Stomach (tissue), 9 donors: ENCODE results near the gene TH. TPM values are rescaled to one million over a fixed set of nuclear protein-coding genes. Genes with fewer than 3 reads are reported as not detected.

Experiments used
- DNase-seq, 2 donors: peaks; one replicate each; pipeline versions ENCODE4 v3.0.0 to v3.0.0-alpha.2; 2013 to 2019
- H3K27ac ChIP-seq, 5 donors: fragments of 200-600 bp in 4 of 5; sonication (generic) in 4 of 5; one replicate each; pipeline ENCODE4 v1.5.1; 2013 to 2019; ENCODE audit warnings: mild to moderate bottlenecking in 1 of 5, moderate library complexity in 1 of 5
- H3K27me3 ChIP-seq, 3 donors: fragments of 200-600 bp; sonication (generic); one replicate each; pipeline ENCODE4 v1.5.1; 2017 to 2019; ENCODE audit warnings: mixed run types in 1 of 3
- H3K36me3 ChIP-seq, 4 donors: fragments of 200-600 bp; sonication (generic); 1 replicate in 3 of 4; 2 replicates in 1 of 4; pipeline ENCODE4 v1.5.1; 2016 to 2019
- H3K4me1 ChIP-seq, 4 donors: fragments of 200-600 bp; sonication (generic); one replicate each; pipeline ENCODE4 v1.5.1; 2016 to 2019
- H3K4me3 ChIP-seq, 4 donors: fragments of 200-600 bp; sonication (generic) in 3 of 4; one replicate each; pipeline ENCODE4 v1.5.1; 2016 to 2019; ENCODE audit warnings: mild to moderate bottlenecking in 1 of 4
- H3K9me3 ChIP-seq, 4 donors: fragments of 200-600 bp; sonication (generic); one replicate each; pipeline ENCODE4 v1.5.1; 2016 to 2019
- CTCF ChIP-seq, 7 experiments: fragments of 450-650 bp in 4 of 7; fragments of 200-600 bp in 3 of 7; sonication (generic) in 3 of 7; IDR thresholded peaks; one replicate each; pipeline ENCODE4 v1.5.1; 2016 to 2019; ENCODE audit warnings: antibody characterized with exemption in 7 of 7, control low read depth in 2 of 7, mild to moderate bottlenecking in 1 of 7
- EP300 ChIP-seq: sonication (generic); formaldehyde crosslinking; IDR thresholded peaks from one replicate; pipeline ENCODE4 v1.6.1; 2017; ENCODE audit warnings: antibody characterized with exemption
- POLR2A ChIP-seq, 4 donors: fragments of 450-650 bp; IDR thresholded peaks; one replicate each; pipeline ENCODE4 v1.6.1; 2016; ENCODE audit warnings: antibody characterized with exemption in 4 of 4, control low read depth in 2 of 4, mild to moderate bottlenecking in 1 of 4, moderate library complexity in 1 of 4
- POLR2AphosphoS5 ChIP-seq, 3 donors: sonication (generic); formaldehyde crosslinking; IDR thresholded peaks; one replicate each; pipeline ENCODE4 v1.6.1; 2016; ENCODE audit warnings: antibody characterized with exemption in 3 of 3
- WGBS, 5 donors: extraction: QIAGEN DNeasy Blood & Tissue Kit in 3 of 5; methylation state at CpG; one replicate each; pipeline versions ENCODE4 v1.1.5 to v1.1.7; 2013 to 2018; 5-methylcytosine and 5-hydroxymethylcytosine counted together
- intact Hi-C: fragments of 100-400 bp; cut with DNase I; formaldehyde crosslinking; loops from one replicate; pipeline ENCODE4 v1.15.1; 2023; ENCODE audit warnings: low total_unique reads
- polyA plus RNA-seq, 3 donors: library from polyadenylated mRNA; stranded (reverse); fragments of 200-250 nt; gene quantifications; one replicate each; pipeline ENCODE4 v1.2.3, GENCODE V29; 2013
- total RNA-seq, 5 donors: library from RNA; depleted of rRNA; stranded (reverse); fragments of >200 nt; gene quantifications; one replicate each; pipeline versions ENCODE4 v1.1.0 to v1.2.3, GENCODE V29; 2014 to 2016
- donor health status: healthy with polysubstance abuse.
- donor health status: Bipolar disorder and iron deficiency.
- donor health status: healthy.

The TH gene
- total and polyA plus RNA-seq, 8 donors: 0.13 to 1.7 TPM; not detected in 6

DNA sequence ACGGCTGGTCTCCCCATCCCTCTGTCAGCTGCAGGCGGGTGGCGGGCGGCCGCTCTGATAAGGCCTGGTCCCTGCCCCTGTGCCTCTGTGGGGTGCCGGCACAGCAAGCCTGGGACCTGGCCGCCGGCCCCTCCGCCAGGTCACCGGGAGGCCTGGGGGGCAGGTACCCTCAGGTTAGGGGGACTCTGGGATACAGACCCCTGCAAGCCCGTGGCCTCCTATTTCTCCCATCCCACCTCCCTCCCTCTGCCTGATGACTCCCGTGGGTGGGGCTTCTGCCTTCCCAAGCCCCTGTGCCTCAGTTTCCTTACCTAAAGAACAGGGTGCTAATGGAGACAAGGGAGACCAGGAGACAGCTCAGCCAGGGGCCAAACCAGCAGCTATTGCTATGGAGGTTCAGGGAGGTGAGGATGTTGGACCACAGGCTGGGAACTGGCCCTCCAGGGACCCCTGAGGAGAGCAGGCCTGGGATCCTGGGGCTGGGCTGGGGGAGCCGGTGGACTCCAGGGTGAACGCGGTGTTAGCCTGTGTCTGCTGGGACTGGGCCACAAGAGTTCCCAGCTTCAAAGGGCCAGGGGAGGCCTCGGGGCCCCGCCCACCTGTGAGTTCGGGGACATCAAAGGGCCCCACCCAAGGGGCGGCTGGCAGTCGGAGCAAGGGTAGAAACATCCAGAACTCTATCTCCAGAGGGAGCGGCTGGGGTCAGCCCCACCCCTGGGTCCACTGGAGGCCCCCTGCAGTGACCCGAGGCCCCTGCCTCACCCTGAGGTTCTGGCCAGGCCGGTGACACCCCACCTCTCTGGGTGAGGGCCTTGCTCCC lies 32.0 kb upstream of the TH start:
- Histone ChIP-seq H3K36me3 (no peaks in the 10 kb centered on the region), H3K4me1 (peaks cover 14 to 28% (median 24%) of the 10 kb centered on the region in 4 donors), H3K9me3 (peaks cover 0 to 7% (median 5%) of the 10 kb centered on the region in 4 donors), H3K27ac (peak overlapping the region in 1 of 5 donors; percentile 33), H3K27me3 (peaks cover 0 to 9% (median 0%) of the 10 kb centered on the region in 3 donors), H3K4me3 (no peak overlapping the region)
- intact Hi-C loops: no loop called here
- TF ChIP-seq POLR2A (IDR thresholded peaks at IDR 0.05) (no peak), EP300 (no peak), POLR2AphosphoS5 (IDR thresholded peaks at IDR 0.05) (no peak), CTCF (IDR thresholded peaks at IDR 0.05) (no peak)
- peak; percentile 33 to 67 for DNase-seq
- 53 to 87% (median 57%) methylated on average over 13 to 23 of the region's 23 CpGs for WGBS, 5 donors

- intact Hi-C loops: no loop called here
- WGBS, 5 donors: 59 to 81% (median 67%) methylated on average over 5 to 10 of the region's 10 CpGs
- no peak for DNase-seq
- H3K4me3 ChIP-seq: no peak overlapping the region
- TF ChIP-seq EP300: no peak
- TF ChIP-seq POLR2AphosphoS5 (IDR thresholded peaks at IDR 0.05): no peak
- no peak for TF ChIP-seq CTCF (IDR thresholded peaks at IDR 0.05)
- TF ChIP-seq POLR2A (IDR thresholded peaks at IDR 0.05): no peak
- H3K9me3 ChIP-seq: peaks cover 0 to 7% (median 5%) of the 10 kb centered on the region in 4 donors
- peaks cover 14 to 21% (median 17%) of the 10 kb centered on the region in 4 donors for H3K4me1 ChIP-seq
- H3K27ac ChIP-seq: peak overlapping the region in 3 of 5 donors; percentile 33 to 59 (median 40)
- no peaks in the 10 kb centered on the region for H3K36me3 ChIP-seq
- H3K27me3 ChIP-seq: peaks cover 0 to 2% (median 0%) of the 10 kb centered on the region in 3 donors
Observed at GRCh38 chr11:2202900-2203439, 31.4 kb upstream of the TH start.

- peak; percentile 88 to 96 for DNase-seq
- Histone ChIP-seq H3K27ac (peak overlapping the region in 3 of 5 donors; percentile 33 to 59 (median 40)), H3K4me3 (no peak overlapping the region), H3K9me3 (peaks cover 0 to 3% (median 2%) of the 10 kb centered on the region in 4 donors), H3K4me1 (peaks cover 14 to 19% (median 18%) of the 10 kb centered on the region in 4 donors), H3K27me3 (no peaks in the 10 kb centered on the region), H3K36me3 (no peaks in the 10 kb centered on the region)
- 30 to 46% (median 31%) methylated on average over 11 to 29 of the region's 29 CpGs for WGBS, 5 donors
- peak in 2 of 3 donors; percentile 21 to 40 for TF ChIP-seq POLR2AphosphoS5 (IDR thresholded peaks at IDR 0.05)
- TF ChIP-seq POLR2A (IDR thresholded peaks at IDR 0.05): no peak
- intact Hi-C loops: no loop called here
Observed at GRCh38 chr11:2202071-2202899, 30.7 kb upstream of the TH start.

- intact Hi-C loops: no loop called here
- no peak for TF ChIP-seq POLR2A (IDR thresholded peaks at IDR 0.05)
- TF ChIP-seq POLR2AphosphoS5 (IDR thresholded peaks at IDR 0.05): no peak
- TF ChIP-seq CTCF (IDR thresholded peaks at IDR 0.05): no peak
- TF ChIP-seq EP300: no peak
- H3K36me3 ChIP-seq: no peaks in the 10 kb centered on the region
- H3K4me1 ChIP-seq: peaks cover 14 to 22% (median 18%) of the 10 kb centered on the region in 4 donors
- no peaks in the 10 kb centered on the region for H3K27me3 ChIP-seq
- DNase-seq: no peak
- peak overlapping the region in 2 of 5 donors; percentile 40 to 59 for H3K27ac ChIP-seq
- WGBS, 5 donors: 69 to 96% (median 83%) methylated on average over 2 of the region's 2 CpGs
- no peak overlapping the region for H3K4me3 ChIP-seq
- no peaks in the 10 kb centered on the region for H3K9me3 ChIP-seq
Observed at GRCh38 chr11:2201542-2201941, 29.9 kb upstream of the TH start.
